Measurements from ENCODE around the gene VAV2. TPM values are rescaled to one million over a fixed set of nuclear protein-coding genes. Genes with fewer than 3 reads are reported as not detected.

VAV2 gene
- total RNA-seq, 1 donor, result 13.4 TPM

DNA sequence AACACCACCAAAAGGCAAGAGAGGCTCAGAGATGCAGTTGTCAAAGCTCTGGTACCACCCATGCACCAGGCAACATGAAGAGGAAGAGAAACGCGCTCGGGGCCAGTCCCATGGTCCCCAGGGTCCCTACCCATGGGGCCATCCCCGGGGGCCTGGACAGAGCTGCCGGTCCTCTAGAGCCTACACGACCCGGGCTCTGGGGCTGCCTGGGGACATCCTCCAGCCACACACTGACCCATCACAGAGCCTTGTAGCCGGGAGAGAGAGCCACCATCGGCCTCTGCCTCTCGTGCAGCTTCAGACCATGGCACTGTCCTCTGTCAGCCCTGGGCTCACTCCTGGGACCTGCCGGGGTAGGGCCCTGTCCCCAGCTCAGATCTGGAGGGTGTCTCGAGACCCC lies 23.7 kb downstream of the VAV2 start:
- TF ChIP-seq, protein P1, sequence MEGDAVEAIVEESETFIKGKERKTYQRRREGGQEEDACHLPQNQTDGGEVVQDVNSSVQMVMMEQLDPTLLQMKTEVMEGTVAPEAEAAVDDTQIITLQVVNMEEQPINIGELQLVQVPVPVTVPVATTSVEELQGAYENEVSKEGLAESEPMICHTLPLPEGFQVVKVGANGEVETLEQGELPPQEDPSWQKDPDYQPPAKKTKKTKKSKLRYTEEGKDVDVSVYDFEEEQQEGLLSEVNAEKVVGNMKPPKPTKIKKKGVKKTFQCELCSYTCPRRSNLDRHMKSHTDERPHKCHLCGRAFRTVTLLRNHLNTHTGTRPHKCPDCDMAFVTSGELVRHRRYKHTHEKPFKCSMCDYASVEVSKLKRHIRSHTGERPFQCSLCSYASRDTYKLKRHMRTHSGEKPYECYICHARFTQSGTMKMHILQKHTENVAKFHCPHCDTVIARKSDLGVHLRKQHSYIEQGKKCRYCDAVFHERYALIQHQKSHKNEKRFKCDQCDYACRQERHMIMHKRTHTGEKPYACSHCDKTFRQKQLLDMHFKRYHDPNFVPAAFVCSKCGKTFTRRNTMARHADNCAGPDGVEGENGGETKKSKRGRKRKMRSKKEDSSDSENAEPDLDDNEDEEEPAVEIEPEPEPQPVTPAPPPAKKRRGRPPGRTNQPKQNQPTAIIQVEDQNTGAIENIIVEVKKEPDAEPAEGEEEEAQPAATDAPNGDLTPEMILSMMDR (IDR thresholded peaks at IDR 0.05; ENCODE audit: insufficient read depth, low read depth, low read length), result no peak
- DNase-seq (ENCODE audit: low read depth), result no peak
- no peak overlapping the region for H3K4me3 ChIP-seq (ENCODE audit: low read depth, low read length)

DNA sequence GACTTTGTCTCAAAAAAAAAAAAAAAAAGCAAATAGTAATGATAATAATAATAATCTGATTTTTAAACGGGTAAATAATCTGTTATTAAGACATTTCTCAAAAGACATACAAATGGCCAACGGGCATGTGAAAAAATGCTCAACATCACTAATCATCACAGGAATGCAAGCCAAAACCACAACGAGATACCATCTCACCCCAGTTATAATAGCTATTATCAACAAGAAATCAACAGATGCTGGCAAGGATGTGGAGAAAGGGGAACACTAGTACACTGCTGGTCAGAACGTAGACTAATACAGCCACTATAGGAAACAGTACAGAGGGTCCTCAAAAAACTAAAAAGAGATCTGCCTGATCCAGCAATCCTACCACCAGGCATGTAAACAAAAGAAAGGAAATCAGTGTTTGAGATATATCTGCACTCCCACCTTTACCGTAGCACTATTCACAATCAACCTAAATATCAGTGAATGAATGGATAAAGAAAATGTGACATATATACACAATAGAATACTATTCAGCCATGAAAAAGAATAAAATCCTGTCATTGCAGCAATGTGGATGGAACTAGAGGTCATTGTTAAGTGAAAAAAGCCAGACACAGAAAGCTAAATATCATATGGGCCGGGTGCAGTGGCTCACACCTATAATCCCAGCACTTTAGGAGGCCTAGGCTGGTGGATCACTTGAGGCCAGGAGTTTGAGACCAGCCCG lies 24.9 kb downstream of the VAV2 start:
- TF ChIP-seq, protein P1 (IDR thresholded peaks at IDR 0.05; ENCODE audit: insufficient read depth, low read depth, low read length), result no peak
- DNase-seq (ENCODE audit: low read depth), result peak; percentile 82
- no peak overlapping the region for H3K4me3 ChIP-seq (ENCODE audit: low read depth, low read length)

DNA sequence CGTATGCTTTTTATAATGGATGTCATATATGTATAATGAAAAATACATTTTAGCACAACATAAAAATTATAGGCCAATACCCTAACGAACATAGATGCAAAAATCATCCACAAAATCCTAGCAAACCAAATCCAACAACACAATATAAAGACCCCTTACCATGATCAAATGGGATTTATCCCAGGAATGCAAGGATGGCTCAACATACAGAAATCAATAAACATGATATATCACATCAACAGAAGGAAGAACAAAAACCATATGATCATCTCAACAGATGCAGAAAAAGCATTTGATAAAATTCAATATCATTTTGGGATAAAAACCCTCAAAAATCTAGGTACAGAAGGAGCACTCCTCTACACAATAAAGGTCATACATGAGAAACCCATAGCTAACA lies 27.7 kb downstream of the VAV2 start:
- TF ChIP-seq, protein P1 (IDR thresholded peaks at IDR 0.05; ENCODE audit: insufficient read depth, low read depth, low read length), result no peak
- no peak overlapping the region for H3K4me3 ChIP-seq (ENCODE audit: low read depth, low read length)
- no peak for DNase-seq (ENCODE audit: low read depth)

DNA sequence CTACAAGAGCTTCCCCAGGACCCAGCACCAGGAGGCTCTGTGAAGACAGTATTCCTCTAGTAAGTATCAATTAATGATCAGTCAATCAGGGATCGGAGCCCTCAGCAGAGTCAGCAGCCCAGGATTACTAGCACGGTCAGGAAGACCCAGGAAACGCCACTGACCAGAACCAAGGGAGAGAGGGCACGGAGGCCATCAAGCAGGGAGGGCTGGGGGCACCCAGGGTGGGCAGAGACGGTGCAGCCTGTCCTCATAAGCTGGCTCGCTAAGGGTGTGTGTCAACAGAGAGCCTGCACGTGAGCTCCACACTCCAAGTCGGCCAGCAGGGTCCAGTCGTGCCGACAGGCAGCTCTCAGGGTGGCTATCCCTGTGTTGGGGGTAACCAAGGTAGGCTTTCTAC lies 29.0 kb downstream of the VAV2 start:
- TF ChIP-seq, protein P1 (IDR thresholded peaks at IDR 0.05; ENCODE audit: insufficient read depth, low read depth, low read length), result no peak
- no peak overlapping the region for H3K4me3 ChIP-seq (ENCODE audit: low read depth, low read length)

DNA sequence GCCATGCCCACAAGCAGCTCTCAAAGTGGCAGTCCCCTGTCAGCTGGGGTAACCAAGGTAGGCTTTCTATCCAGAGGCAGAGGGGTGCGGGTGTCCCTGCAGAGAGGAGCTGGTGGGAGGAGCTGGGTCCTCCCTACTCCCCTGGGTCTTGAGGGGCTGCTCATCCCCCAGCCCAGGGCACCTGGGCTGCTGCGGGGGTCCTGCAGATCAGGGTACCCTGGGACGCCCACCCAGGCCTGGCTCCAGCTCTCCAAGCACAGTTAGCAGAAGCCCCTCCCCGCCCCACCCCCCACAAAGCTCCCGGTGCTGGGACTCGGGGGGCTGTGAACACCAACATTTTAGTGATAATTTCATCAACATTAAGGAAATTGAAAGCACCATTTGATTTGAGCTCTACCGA lies 29.8 kb downstream of the VAV2 start:
- no peak overlapping the region for H3K4me3 ChIP-seq (ENCODE audit: low read depth, low read length)
- DNase-seq (ENCODE audit: low read depth), result no peak
- TF ChIP-seq, protein P1 (IDR thresholded peaks at IDR 0.05; ENCODE audit: insufficient read depth, low read depth, low read length), result no peak

More for the DNA sequence above, 29.0 kb downstream of the VAV2 start:
- DNase-seq (ENCODE audit: low read depth), result no peak

DNA sequence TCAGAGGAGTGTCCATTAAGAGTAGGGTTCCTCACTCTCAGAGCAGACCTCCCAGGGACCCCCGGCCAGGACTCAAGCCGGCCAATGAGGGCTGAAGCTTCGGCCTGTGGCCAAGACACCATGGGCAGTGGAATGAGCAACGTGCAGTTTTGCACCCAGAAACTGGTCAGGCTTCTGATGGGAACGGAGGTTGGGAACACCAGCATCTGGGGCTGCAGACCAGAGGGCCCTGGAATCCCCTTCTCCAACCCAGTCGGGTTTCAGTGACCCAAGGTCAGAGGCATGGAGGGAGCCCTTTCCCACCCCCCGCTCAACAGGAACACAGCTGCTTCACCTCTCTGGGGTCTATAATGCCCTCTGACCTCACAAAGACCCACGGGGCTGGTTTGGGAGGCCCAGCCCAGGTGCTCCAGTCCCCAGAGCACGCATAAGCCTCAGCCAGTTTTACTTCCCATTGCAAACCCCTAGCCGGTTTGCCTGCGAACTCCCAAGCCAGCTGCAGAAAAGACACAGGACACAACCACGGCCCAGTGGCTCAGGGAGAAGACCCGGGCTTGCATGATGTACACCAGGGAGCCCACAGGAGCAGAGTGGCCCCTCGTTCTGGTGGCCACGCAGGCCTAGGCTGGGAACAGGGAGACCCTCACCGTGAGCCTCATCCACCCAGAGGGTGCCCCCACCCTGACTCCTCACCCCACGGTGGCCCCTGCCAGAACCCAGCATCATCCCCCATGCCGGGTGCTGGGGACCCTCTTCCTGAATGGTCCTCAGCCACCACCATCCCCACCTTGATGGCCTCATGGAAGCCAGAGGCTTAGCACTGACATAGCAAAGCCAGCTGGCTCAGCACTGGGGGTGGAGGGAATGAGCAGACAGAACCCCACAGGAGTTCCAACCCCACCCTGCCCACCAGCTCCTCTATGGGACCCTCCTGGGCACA lies 30.6 kb downstream of the VAV2 start:
- TF ChIP-seq, protein P1 (IDR thresholded peaks at IDR 0.05; ENCODE audit: insufficient read depth, low read depth, low read length), result no peak
- H3K4me3 ChIP-seq (ENCODE audit: low read depth, low read length), result no peak overlapping the region
- no peak for DNase-seq (ENCODE audit: low read depth)

Measured in fibroblast of villous mesenchyme (primary cell).